CD1c-positive myeloid dendritic cell (primary cell): ENCODE results near the gene GAL3ST2.
A peak's percentile ranks its signal among the peaks of the same experiment; 100 is the strongest.
"Not testable (repeated sequence)": the region's sequence is repeated elsewhere in the genome, so short reads cannot be mapped to it uniquely, and the experiment has no call there.

ENCODE experiments used
- DNase-seq: peaks from one replicate; pipeline ENCODE4 v3.0.0-alpha.2; 2016; ENCODE audit errors: extremely low spot score

GAL3ST2 gene

DNA sequence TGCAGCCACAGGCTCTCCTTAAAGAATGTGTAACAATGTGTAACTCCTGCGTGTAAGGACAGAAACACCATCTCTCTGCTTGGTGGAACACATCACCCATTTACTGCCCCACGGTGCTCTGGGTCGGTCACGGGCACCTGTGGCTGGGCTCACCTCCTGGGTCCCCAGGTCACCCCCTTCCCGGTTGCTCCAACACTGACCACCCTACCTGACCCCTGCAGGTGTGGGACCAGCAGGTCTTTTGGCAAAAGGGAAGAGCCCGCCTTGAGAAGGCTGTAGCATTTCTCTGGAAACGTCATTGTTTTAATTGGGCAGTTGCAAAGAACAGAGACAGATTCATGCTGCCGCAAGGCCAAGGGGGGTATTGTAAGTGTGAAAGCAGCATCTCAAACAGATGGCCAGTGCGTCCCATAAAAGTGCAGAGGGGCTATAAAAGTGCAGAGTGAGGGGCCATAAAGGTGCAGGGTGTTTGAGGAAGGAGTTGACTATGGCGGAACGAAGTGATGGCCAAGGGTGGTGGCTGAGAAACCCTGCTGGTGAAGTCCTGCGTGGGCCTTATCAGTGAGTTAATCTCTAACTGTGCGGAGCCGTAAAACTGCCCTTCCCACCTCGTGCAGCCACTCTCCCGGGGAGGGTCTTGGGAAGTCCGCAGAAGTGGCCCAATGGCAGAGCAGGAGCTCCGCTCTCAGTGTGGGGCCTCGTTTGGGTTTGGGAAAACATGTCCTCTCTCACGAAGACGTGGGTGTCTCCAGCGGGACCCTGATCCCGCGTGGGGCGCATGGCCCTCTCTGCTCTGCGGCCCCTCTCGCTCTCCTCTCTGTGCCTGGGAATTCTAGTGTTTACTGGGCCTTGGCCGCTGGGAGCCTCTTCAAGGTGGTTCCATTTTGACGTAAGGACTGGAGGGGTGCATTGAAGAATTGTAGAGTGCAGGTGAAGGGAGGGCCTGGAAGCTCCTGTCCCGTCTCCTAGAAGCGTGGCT, 18.7 kb downstream of the GAL3ST2 start:
- no peak for DNase-seq

DNA sequence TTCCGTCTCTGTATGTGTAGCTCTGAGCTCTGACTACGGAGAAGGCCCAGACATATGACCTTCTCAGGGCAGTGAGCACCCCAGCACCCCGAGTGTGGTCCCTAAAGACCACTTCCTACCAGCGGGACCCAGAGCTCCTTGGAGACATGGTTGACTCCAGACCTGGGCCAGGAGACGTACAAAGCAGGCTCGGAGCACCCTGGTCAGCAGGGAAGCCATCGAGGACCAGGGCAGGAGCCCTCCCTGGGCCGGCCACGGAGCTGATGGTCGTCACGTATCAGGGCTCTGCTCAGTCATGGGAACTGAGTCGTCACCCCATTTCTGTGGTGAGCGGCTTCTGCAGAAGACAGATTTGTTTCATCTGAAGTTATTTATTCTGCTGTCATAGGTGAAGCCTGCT, 19.6 kb downstream of the GAL3ST2 start:
- DNase-seq: no peak

DNA sequence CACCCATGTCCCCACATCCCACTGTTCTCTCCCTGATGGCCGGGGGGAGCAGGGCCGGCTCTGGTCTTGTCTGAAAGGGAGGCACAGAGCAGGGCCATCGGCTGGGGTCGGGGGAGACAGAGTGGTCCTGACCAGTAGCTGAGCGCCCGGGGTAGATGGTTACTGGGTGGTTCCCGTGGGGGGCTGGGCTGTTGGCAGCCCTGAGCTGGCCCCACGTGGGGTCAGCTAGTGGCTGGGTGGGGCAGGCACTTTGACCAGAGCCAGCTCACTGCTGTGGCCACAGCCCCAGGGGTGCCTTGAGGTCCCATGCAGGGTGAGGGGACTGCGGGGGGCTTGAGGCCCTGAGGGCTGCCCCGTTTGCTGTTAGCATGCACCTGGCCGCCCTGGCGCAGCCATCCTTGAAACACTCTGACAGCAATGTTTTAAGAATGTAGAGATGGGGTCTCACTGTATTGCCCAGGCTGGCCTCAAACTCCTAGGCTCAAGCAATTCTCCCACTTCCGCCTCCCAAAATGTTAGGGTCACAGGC, 20.1 kb downstream of the GAL3ST2 start:
- no peak for DNase-seq

DNA sequence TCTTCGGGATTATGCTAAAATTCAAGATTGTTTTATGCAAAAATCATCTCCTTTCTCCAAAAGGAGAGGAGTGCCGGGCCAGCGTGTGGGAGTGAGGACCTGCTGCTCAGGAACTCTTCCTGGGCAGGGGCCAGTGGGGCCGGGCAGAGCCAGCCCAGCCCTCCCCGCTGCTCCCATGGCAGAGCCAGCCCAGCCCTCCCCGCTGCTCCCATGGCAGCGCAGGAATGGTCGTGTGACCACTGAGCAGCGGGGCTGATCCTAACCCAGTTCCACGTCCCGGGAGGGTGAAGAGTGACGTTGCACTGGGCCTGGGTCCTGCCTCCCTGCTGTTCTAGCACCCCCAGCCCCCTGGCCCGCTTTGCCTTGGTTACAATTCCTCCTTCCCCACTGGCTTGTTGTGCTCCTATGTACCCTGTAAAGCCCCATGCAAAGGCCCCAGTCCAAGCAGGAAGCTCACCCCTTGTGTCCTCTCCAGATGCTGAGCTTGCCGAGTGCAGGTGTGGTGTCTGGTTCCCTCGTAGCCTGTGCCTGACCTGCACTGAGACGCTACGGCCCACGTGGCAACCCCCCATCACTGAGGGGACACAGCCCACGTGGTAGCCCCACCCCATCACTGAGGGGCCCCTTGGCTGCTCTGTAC, 20.9 kb downstream of the GAL3ST2 start:
- no peak for DNase-seq

DNA sequence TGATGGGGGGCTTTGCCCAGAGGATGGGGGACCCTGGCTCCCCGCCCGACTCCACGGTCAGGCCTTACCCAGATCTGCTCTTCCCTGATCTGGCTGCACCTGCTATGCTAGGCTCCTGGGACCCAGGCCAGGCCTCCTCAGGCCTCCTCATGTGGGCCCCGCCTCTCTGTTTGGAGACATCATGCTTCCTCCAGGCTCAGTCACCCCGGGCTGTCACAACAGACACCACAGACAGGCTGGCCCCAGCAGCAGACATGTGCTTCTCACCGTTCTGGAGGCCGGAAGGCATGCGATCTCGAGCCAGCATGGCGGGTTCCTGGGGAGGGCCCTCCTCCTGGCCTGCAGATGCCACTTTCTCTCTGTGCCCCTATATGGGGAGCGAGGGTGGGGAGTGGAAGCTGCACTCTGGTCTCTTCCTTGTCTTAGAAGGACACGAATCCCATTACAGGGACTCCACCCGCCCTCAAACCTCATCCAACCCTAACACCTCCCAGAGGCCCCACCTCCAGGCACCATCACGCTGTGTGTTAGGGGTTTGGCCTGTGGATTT, 21.5 kb downstream of the GAL3ST2 start:
- no peak for DNase-seq

DNA sequence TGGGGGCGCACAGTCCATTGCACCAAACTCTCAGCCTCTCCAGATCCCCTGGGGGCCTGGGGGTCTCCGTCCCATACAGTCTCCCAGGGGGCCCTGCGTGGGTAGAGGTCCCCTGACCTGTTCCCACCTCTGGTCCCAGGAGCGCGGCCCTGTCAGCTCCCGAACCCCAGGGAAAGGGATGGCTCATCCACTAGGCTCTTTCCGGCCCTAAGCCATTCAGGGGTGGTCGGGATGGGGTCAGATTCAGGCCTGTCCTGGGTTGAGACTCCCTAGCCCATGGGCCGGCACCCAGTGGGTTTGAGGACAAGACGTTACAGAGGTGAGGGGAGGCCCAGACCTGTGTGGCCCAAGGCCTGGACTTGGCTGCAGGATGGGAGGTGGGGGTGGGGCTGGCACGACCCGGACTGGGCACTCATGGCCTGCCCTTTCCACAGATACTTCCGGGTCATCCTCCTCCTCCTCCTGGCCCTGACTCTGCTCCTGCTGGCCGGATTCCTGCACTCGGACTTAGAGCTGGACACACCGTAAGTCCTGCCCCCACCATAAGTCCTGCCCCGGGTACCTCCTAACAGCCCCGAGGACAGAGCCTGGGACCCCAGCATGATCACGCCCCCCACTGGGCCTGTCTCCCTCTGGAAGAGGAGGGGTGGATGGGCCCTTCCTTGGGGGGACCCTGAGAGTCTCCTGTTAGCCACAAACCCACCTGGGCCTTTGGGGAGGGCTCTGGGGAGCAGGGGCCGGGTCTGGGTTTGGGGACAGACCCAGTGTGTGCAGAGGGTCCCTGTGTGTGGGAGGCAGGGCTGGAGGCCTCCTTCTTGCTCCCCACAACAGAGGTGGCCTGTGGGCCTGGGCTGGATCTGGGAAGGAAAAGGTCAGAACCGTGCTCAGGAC, 22.3 kb downstream of the GAL3ST2 start:
- no peak for DNase-seq

DNA sequence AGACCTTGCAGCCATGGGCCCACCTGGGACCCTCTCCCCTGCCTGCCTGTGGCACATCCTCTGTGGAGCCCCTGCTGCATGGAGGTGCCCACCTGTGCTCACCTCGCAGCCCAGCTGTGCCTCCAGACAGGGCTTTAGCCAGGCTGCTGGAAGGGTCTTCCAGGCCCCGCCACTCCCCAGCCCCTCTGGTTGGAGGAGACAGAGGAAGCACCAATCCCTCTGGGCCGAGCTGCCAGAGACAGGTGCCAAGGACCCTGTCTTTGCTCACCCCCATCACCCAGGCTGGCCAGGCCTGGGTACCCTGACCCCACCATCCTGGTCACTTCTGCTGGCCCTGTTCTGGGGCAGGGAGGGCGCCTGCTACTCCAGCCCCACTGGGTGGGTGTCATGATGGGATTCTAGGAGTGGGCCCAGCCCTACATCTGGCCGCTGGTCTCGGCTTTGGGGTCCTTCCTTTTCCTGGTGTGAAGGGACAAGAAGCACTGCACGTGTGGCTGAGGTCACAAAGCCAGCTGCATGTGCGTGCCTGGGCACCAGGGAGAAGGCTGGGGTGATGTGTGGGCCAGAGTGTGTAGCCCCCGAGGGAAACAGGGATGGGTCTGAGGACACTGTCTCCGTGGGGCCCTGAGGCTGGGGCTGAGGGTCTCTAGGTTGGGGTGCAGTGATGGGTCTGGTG, 23.0 kb downstream of the GAL3ST2 start:
- DNase-seq: no peak

DNA sequence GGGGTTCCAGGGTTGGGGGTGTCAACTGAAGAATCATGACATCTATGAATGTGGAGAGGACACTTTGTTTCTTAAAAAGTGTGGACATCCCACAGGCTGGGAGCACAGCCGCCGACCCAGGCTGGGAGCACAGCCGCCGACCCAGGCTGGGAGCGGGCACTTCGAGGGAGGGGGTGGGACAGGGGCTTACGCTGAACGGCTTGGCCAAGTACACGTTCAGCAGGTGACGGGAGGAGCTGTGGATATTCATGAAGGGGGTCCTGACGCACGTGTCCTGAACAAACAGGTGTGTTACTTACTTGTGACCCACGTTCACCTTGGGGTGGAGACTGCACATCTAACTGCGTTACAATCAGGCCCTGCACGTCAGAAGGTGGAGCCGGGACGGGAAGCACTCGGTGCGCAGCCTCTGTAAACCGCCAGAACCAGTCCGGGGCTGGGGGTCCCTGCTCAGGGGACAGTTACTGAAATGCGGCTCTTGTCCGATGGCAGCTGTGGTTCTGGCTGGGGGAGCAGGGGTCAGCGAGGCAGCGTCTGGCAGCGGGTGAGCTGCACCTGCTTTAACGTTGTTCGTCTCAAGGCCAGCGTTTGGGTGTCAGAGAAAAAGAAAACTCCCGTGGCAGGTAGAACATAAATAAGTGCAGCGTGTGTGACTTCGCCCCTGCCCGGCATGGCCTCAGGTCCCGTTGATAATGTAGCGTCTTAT, 23.7 kb downstream of the GAL3ST2 start:
- not testable (repeated sequence) for DNase-seq

DNA sequence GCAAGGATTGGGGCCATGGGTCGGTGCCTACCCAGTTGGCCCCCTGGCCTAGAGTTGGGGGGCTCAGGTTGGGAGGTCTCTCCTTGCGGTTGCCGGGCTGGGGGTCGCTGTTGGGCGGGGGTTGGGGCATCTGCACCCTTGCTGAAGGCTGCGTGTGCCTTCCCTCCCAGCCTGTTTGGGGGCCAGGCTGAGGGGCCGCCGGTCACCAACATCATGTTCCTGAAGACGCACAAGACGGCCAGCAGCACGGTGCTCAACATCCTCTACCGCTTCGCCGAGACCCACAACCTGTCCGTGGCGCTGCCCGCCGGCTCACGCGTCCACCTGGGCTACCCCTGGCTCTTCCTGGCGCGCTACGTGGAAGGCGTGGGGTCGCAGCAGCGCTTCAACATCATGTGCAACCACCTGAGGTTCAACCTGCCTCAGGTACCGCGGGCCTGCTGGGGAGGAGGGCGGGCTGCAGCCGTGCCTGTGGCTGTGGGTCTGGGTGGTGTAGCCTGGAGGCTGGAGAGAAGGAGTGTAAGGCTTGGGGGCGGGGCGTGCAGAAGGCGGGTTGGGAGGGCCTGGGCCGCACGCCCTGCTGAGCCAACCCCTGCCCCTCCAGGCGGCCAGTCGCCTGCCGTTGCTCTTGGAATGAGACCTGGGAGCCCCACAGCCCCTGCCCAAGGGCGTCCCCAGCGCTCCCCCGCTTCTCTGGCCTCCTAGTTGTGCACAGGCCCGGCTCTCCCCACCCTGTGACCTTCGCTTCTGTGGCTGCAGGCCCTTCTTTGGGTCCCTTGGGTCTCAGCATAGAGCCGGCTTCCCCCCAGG, 25.2 kb downstream of the GAL3ST2 start:
- no peak for DNase-seq

DNA sequence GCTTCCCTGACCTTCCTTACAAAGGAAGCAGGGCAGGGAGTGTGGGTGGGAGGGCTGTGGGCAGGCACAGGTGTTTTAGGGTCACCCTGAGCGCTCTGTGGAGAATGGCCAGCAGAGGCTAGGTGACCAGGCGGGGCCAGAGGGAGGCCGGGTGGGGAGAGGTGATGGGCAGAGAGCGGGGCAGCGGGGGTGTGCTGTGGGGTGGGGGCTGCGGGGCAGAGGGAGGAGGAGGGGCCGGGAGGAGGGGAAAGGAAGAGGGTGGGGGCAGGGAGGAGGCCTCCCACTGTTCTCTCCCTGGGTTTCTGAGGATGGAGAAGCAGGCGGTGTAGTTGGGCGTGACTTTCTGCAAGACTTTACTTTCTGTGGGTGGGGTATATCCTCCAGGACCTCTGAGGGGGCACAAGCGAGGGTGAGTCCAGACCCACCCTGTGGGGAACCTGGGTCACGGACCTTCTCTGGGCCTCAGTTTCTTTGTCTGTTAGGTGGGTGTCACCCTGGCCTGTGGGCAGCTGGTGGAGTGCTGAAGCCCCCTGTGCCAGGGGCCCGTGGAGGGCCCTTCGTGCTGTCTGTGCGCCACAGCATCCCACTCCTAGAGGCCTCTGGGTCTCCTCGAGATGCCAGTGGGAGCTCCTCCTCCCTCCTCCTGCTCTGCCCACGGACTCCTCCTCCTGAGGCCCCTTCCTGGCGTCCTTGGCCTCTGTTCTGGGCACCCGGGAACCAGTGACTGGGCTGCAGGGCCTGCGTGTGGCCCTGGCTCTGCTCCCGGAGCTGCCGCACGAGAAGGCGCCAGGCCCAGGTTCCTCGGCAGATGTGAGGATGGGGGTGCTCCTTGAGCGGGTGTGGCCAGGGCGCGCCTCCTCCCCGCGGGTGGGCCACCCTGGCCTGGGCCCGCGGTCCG, 26.0 kb downstream of the GAL3ST2 start:
- no peak for DNase-seq

DNA sequence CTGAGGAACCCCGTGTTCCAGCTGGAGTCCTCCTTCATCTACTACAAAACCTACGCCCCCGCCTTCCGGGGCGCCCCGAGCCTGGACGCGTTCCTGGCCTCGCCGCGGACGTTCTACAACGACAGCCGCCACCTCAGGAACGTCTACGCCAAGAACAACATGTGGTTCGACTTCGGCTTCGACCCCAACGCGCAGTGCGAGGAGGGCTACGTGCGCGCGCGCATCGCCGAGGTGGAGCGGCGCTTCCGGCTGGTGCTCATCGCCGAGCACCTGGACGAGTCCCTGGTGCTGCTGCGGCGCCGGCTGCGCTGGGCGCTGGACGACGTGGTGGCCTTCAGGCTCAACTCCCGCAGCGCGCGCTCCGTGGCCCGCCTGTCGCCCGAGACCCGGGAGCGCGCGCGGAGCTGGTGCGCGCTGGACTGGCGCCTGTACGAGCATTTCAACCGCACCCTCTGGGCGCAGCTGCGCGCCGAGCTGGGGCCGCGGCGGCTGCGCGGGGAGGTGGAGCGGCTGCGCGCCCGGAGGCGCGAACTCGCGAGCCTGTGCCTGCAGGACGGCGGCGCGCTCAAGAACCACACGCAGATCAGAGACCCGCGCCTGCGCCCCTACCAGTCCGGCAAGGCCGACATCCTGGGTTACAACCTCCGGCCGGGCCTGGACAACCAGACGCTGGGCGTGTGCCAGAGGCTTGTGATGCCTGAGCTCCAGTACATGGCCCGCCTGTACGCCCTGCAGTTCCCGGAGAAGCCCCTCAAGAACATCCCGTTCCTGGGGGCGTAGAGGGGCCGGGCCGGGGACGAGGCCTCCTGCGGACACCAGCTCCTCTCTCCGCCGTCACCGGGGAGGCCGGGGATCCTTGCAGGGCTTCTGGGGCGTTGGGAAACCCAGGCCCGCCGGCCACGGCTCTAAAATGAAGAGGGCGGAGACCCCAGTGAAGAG, 27.0 kb downstream of the GAL3ST2 start:
- peak; percentile 30 for DNase-seq

DNA sequence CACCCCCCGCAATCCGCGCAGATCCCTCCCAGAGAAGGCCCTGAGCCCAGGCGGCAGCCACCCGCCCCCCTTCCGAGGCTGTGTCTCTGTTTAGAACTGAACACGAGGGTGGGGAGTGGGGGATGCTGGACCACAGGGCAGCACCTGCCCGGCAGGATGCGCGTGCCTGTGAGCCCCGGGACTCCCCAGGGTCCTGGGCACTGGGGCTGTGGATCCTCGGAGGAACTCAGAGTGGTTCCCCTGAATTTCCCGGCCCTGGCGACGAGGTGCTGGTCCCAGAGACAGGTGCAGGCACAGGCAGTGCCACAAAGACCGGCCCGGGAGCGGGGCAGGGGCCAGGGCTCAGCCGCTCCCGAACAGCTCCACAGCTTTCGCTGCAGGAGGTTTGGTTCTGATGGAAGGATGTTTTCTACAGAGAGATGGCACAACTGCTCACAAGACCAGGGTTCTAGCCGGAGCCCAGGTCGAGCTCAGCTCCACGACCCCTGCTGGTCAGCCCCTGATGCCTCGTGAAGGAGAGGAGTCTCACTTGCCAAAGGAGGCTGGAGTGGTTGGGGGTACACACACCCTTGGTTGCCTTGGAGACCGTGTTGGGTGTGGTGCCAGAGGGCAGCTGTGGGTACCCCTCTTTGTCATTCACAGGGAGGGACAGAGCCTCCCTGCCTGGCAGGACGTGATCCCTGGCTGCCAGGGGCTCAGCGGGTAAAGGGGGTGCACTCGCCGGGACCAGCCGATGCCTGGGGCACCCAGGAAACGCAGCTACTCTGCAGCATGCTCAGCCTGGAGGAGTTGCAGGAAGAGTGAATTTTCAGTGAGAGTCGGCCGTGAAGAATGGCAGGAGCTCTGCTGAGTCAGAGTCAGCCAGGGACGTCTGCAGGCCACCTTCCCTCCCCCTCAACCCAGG, 28.0 kb downstream of the GAL3ST2 start:
- DNase-seq: no peak

DNA sequence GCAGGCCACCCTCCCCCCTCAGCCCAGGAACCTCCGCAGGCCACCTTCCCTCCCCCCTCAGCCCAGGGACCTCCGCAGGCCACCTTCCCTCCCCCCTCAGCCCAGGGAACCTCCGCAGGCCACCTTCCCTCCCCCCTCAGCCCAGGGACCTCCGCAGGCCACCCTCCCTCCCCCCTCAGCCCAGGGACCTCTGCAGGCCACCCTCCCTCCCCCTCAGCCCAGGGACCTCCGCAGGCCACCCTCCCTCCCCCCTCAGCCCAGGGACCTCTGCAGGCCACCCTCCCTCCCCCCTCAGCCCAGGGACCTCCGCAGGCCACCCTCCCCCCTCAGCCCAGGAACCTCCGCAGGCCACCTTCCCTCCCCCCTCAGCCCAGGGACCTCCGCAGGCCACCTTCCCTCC, 29.6 kb downstream of the GAL3ST2 start:
- not testable (repeated sequence) for DNase-seq

DNA sequence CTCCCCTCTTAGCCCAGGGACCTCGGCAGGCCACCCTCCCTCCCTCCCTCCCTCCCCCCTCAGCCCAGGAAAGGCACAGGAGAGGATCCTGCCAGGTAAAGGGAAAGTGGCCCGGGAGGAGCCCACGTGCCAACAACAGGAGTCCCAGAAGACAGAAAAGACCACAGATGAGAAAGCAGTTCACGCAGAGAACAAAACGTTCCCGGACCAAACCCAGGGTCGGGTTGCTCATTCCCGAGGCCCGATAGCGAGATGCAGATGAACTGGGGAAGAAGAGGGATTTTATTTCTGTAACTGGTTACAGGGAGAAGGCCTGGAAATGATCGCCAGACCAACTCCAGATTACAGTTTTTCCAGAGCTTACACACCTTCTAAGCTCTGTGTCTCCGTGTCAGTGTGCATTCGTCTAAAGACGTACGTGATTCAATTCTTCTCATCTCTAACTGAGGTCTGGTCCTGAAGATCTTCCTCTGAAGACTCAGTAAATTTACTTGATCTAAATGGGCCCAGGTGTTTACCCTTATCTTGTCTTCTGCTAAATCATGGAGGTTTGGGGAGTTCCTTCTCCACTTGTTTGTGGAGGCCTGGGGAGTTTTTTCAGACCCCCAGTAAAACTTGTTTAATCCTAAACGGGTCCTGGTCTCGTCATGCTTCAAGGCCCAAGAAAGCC, 31.6 kb downstream of the GAL3ST2 start:
- DNase-seq: no peak

DNA sequence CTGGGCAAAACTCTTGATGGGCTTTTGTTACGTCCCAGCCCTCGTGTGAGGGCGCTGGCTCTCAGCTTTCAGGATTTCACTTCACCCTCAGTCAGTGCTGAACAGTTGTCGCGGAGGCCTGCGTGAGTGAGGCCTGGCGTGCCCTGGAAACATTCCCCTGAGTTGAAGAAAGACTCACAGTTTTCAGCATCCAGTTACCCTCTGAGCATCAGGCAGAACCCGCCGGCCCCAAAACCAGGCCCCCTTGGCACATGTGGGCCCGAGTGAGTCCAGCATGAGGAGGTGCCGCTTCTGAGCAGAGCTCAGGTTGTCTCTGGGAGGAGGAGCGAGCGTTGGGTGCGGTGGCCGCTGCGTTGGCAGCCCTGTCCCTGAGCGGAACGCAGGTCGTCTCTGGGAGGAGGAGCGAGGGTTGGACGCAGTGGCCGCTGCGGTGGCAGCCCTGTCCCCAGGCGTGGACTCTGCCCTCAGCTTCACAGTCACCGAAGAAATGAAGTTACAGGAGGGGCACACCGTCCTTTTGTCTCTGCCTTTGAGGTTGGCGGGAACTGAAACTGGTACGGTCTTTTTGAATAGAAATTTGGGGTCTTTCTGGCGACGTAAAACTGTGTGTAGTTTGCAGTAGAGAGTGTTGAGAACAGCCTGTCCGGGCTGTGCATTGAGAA, 32.2 kb downstream of the GAL3ST2 start, which contains the start of gene NEU4:
Gene NEU4, plus strand, starts transcription at position 473 of the 662 bp plus-strand sequence. CDS start 5,292 bp downstream, outside the sequence.
- no peak for DNase-seq
